Right lung (tissue), 5 donors: ENCODE measurements around the gene GGT1. TPM values are rescaled to one million over a fixed set of nuclear protein-coding genes. Genes with fewer than 3 reads are reported as not detected.
"Not testable (repeated sequence)": the region's sequence is repeated elsewhere in the genome, so short reads cannot be mapped to it uniquely, and the experiment has no call there.

Experiments
- DNase-seq, 2 donors: peaks; one replicate each; pipeline ENCODE4 v3.0.0-alpha.2; 2013
- polyA plus RNA-seq, 5 donors: library from polyadenylated mRNA; unstranded; fragments of 120-200 nt; gene quantifications; one replicate each; pipeline versions ENCODE4 v1.2.1 to v1.2.3, GENCODE V29; 2013; ENCODE audit warnings: inconsistent platforms in 1 of 5, low replicate concordance in 1 of 5; ENCODE audit not compliant: insufficient read length in 5 of 5, insufficient read depth in 1 of 5

GGT1 gene
- polyA plus RNA-seq, 5 donors: 6.1 to 20.0 (median 13.0) TPM

GRCh38 chr22:24634776-24635389, 31.9 kb downstream of the GGT1 start:
- not testable (repeated sequence) for DNase-seq

- DNase-seq: not testable (repeated sequence)
Observed at GRCh38 chr22:24636513-24636912, 33.5 kb downstream of the GGT1 start.

GRCh38 chr22:24642307-24642706, 39.3 kb downstream of the GGT1 start:
- DNase-seq: not testable (repeated sequence)

- not testable (repeated sequence) for DNase-seq
Observed at GRCh38 chr22:24644409-24644808, 41.4 kb downstream of the GGT1 start.

- not testable (repeated sequence) for DNase-seq
Observed at GRCh38 chr22:24645408-24646399, 42.7 kb downstream of the GGT1 start.

- DNase-seq: not testable (repeated sequence)
Observed at GRCh38 chr22:24646756-24647155, 43.8 kb downstream of the GGT1 start.

GRCh38 chr22:24649371-24649770, 46.4 kb downstream of the GGT1 start:
- DNase-seq: not testable (repeated sequence)

GRCh38 chr22:24650884-24651283, 47.9 kb downstream of the GGT1 start:
- DNase-seq: not testable (repeated sequence)

GRCh38 chr22:24665395-24665794, 62.4 kb downstream of the GGT1 start:
- DNase-seq: not testable (repeated sequence)

GRCh38 chr22:24667904-24668303, 64.9 kb downstream of the GGT1 start:
- not testable (repeated sequence) for DNase-seq

- not testable (repeated sequence) for DNase-seq
Observed at GRCh38 chr22:24672532-24672931, 69.5 kb downstream of the GGT1 start.

Other genes with a start within 250 kb of the GGT1 start
- gene ADORA2A, start 175.6 kb upstream of the GGT1 start, polyA plus RNA-seq: 10 to 100 TPM; 17.6 to 33.5 (median 29.9) TPM
- gene UPB1, start 107.9 kb upstream of the GGT1 start, polyA plus RNA-seq: 1 to 10 TPM in 4 of 5 donors, under 1 TPM in 1; 0.90 to 2.0 (median 1.6) TPM
- 10 to 100 TPM; 78.9 to 91.9 (median 87.9) TPM for gene GUCD1, start 48.1 kb upstream of the GGT1 start, polyA plus RNA-seq
- 100 to 1,000 TPM; 153 to 199 (median 172) TPM for gene SNRPD3, start 47.2 kb upstream of the GGT1 start, polyA plus RNA-seq
- gene LRRC75B, start 10.1 kb upstream of the GGT1 start, polyA plus RNA-seq: 10 to 100 TPM; 23.1 to 44.0 (median 34.5) TPM
- under 1 TPM in 1 of 5 donors, not detected in 4; 0.04 TPM for gene PIWIL3, start 171.5 kb downstream of the GGT1 start, polyA plus RNA-seq
- 1 to 10 TPM; 2.8 to 4.7 (median 4.2) TPM for gene SGSM1, start 203.0 kb downstream of the GGT1 start, polyA plus RNA-seq